ENCODE results near the gene HP1BP3.

Gene HP1BP3

GRCh38 chr1:20708057-20708456, 79.0 kb downstream of the HP1BP3 start:
- CTCF ChIA-PET, result interaction anchor here (2.0 to 4.8 kb wide), 2 partner anchors 8 to 11 kb away, joined by 7 to 41 read pairs; no protein-coding TSS in a partner anchor
- POLR2A ChIA-PET, result no interaction called here
- no peak for TF ChIP-seq CTCF (IDR thresholded peaks at IDR 0.05; ENCODE audit: insufficient read depth, low read length, missing control alignments)
- H3K4me3 ChIP-seq (ENCODE audit: low read depth, low read length), result no peak overlapping the region
- DNase-seq (ENCODE audit: low read depth, low spot score), result no peak

GRCh38 chr1:20706841-20707240, 80.3 kb downstream of the HP1BP3 start:
- no peak for DNase-seq (ENCODE audit: low read depth, low spot score)
- ChIA-PET CTCF (interaction anchor here (0.6 to 4.8 kb wide), 3 partner anchors 9 to 27 kb away, joined by 3 to 41 read pairs (median 7); no protein-coding TSS in a partner anchor), POLR2A (no interaction called here)
- H3K4me3 ChIP-seq (ENCODE audit: low read depth, low read length), result no peak overlapping the region
- TF ChIP-seq CTCF (IDR thresholded peaks at IDR 0.05; ENCODE audit: insufficient read depth, low read length, missing control alignments), result no peak

GRCh38 chr1:20705203-20705755, 81.8 kb downstream of the HP1BP3 start:
- H3K4me3 ChIP-seq (ENCODE audit: low read depth, low read length), result no peak overlapping the region
- DNase-seq (ENCODE audit: low read depth, low spot score), result no peak
- ChIA-PET CTCF (interaction anchor here (1.4 to 4.8 kb wide), 2 partner anchors 8 to 490 kb away, joined by 6 to 41 read pairs; no protein-coding TSS in a partner anchor), POLR2A (interaction anchor here (0.5 kb wide), 1 partner anchor 519 kb away, joined by 3 read pairs; no protein-coding TSS in a partner anchor)
- no peak for TF ChIP-seq CTCF (IDR thresholded peaks at IDR 0.05; ENCODE audit: insufficient read depth, low read length, missing control alignments)

GRCh38 chr1:20704390-20705202, 82.5 kb downstream of the HP1BP3 start:
- no peak overlapping the region for H3K4me3 ChIP-seq (ENCODE audit: low read depth, low read length)
- CTCF ChIA-PET, result interaction anchor here (0.6 to 4.8 kb wide), 3 partner anchors 8 to 491 kb away, joined by 3 to 41 read pairs (median 6); no protein-coding TSS in a partner anchor
- POLR2A ChIA-PET, result interaction anchor here (0.5 kb wide), 1 partner anchor 520 kb away, joined by 3 read pairs; no protein-coding TSS in a partner anchor
- no peak for TF ChIP-seq CTCF (IDR thresholded peaks at IDR 0.05; ENCODE audit: insufficient read depth, low read length, missing control alignments)
- DNase-seq (ENCODE audit: low read depth, low spot score), result no peak

- DNase-seq (ENCODE audit: low read depth, low spot score), result no peak
- POLR2A ChIA-PET, result no interaction called here
- TF ChIP-seq CTCF (IDR thresholded peaks at IDR 0.05; ENCODE audit: insufficient read depth, low read length, missing control alignments), result no peak
- CTCF ChIA-PET, result interaction anchor here (0.6 to 2.3 kb wide), 3 partner anchors 83 to 492 kb away, joined by 3 to 11 read pairs (median 3); no protein-coding TSS in a partner anchor
- H3K4me3 ChIP-seq (ENCODE audit: low read depth, low read length), result no peak overlapping the region
Observed at GRCh38 chr1:20703124-20703756, 83.9 kb downstream of the HP1BP3 start.

All from AG04449 (cell line).